ENCODE measurements around the gene AIP. TPM values are rescaled to one million over a fixed set of nuclear protein-coding genes. Genes with fewer than 3 reads are reported as not detected.
"Not testable (repeated sequence)": the region's sequence is repeated elsewhere in the genome, so short reads cannot be mapped to it uniquely, and the experiment has no call there.

The AIP gene
- total RNA-seq, 1 experiment from 2014 or later = 39.8 TPM

- H3K4me1 ChIP-seq = no peaks in the 10 kb centered on the region
- H3K27me3 ChIP-seq = no peaks in the 10 kb centered on the region
- DNase-seq = no peak
- no peaks in the 10 kb centered on the region for H3K36me3 ChIP-seq
- no peaks in the 10 kb centered on the region for H3K9me3 ChIP-seq (replicated peaks)
- no peak overlapping the region for H3K4me3 ChIP-seq
- no peak overlapping the region for H3K27ac ChIP-seq
Measured at GRCh38 chr11:67470337-67471002, 12.4 kb upstream of the AIP start.

GRCh38 chr11:67472882-67473281 lies 9.9 kb upstream of the AIP start:
- H3K27ac ChIP-seq = no peak overlapping the region
- no peak overlapping the region for H3K4me3 ChIP-seq
- H3K9me3 ChIP-seq (replicated peaks) = no peaks in the 10 kb centered on the region
- no peaks in the 10 kb centered on the region for H3K36me3 ChIP-seq
- no peaks in the 10 kb centered on the region for H3K27me3 ChIP-seq
- DNase-seq = no peak
- H3K4me1 ChIP-seq = no peaks in the 10 kb centered on the region

- H3K27me3 ChIP-seq; DNase-seq; H3K36me3 ChIP-seq; H3K4me1 ChIP-seq; H3K4me3 ChIP-seq; H3K27ac ChIP-seq; H3K9me3 ChIP-seq (replicated peaks): not testable (repeated sequence)
Measured at GRCh38 chr11:67476692-67477091, 6.1 kb upstream of the AIP start.

DNA sequence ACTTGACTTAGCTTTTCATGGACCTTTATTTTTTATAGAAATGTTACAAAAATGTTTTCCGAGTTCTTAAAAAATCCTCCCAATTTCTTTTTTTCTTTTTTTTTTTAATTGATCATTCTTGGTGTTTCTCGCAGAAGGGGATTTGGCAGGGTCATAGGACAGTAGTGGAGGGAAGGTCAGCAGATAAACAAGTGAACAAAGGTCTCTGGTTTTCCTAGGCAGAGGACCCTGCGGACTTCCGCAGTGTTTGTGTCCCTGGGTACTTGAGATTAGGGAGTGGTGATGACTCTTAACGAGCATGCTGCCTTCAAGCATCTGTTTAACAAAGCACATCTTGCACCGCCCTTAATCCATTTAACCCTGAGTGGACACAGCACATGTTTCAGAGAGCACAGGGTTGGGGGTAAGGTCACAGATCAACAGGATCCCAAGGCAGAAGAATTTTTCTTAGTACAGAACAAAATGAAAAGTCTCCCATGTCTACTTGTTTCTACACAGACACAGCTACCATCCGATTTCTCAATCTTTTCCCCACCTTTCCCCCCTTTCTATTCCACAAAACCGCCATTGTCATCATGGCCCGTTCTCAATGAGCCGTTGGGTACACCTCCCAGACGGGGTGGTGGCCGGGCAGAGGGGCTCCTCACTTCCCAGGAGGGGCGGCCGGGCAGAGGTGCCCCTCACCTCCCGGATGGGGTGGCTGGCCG lies 5.3 kb upstream of the AIP start:
- H3K36me3 ChIP-seq; H3K4me3 ChIP-seq; H3K9me3 ChIP-seq (replicated peaks); H3K27me3 ChIP-seq; H3K27ac ChIP-seq; DNase-seq; H3K4me1 ChIP-seq: not testable (repeated sequence)

DNA sequence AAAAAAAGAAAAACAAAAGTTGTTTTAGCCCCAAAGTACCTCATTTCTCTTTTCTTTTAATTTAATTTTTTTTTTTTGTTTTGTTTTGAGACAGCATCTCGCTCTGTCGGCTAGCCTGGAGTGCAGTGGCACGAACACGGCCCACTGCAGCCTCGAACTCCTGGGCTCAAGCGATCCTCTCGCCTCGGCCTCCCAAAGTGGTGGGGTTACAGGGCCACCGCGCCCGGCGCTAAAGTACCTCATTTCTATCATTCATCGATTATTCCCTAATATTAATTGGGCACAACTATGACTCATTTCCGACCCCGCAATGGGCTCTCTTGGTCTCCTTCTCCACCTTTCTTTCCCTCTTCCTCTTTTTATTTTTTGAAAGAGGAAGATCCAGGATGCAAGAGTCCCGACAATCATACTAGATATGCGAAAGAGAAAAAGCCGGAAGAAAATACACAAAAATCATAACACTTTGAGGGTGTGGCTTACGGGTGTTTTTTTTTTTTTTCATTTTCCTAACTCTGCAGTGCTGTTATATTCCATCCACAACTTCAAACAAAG lies 475 bp upstream of the AIP start:
- Histone ChIP-seq H3K9me3 (replicated peaks) (no peaks in the 10 kb centered on the region), H3K36me3 (no peaks in the 10 kb centered on the region), H3K4me3 (peak overlapping the region; percentile 56), H3K27ac (no peak overlapping the region; the same call in 1 of the 2 replicates), H3K4me1 (no peaks in the 10 kb centered on the region), H3K27me3 (no peaks in the 10 kb centered on the region)
- no peak for DNase-seq

GRCh38 chr11:67483831-67484665 lies 1.2 kb downstream of the AIP start:
- Histone ChIP-seq H3K36me3 (no peaks in the 10 kb centered on the region), H3K4me3 (no peak overlapping the region), H3K27me3 (no peaks in the 10 kb centered on the region), H3K27ac (no peak overlapping the region), H3K4me1 (no peaks in the 10 kb centered on the region), H3K9me3 (replicated peaks) (no peaks in the 10 kb centered on the region)
- no peak for DNase-seq

GRCh38 chr11:67484847-67485311 lies 2.1 kb downstream of the AIP start:
- Histone ChIP-seq H3K27ac (no peak overlapping the region), H3K4me1 (no peaks in the 10 kb centered on the region), H3K36me3 (no peaks in the 10 kb centered on the region), H3K4me3 (no peak overlapping the region), H3K9me3 (replicated peaks) (no peaks in the 10 kb centered on the region), H3K27me3 (no peaks in the 10 kb centered on the region)
- no peak for DNase-seq

DNA sequence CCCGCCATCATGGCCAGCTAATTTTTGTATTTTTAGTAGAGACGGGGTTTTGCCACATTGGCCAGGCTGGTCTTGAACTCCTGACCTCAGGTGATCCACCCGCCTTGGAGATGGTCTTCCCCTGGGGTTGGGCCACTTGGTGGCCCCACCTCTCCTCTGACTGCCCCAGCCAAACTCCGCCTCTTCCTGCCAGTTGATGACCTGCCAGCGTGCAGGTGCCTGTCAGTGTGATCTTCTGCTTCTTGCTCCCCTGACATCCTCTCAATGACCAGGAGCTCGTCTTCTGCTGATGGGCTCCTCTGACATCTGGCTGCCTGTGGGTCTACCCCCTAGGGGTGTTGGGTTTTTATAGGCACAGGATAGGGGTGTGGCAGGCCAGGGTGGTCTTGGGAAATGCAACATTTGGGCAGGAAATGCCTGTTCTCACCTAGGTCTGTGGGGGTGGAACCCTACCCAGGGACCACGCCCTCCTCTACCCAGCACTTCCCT lies 3.1 kb downstream of the AIP start:
- not testable (repeated sequence) for H3K9me3 ChIP-seq (replicated peaks); H3K27me3 ChIP-seq; DNase-seq; H3K36me3 ChIP-seq; H3K27ac ChIP-seq; H3K4me3 ChIP-seq; H3K4me1 ChIP-seq

- Histone ChIP-seq H3K27ac (no peak overlapping the region), H3K27me3 (no peaks in the 10 kb centered on the region), H3K36me3 (no peaks in the 10 kb centered on the region), H3K9me3 (replicated peaks) (no peaks in the 10 kb centered on the region), H3K4me3 (no peak overlapping the region), H3K4me1 (no peaks in the 10 kb centered on the region)
- no peak for DNase-seq
Measured at GRCh38 chr11:67486481-67487195, 3.8 kb downstream of the AIP start.

DNA sequence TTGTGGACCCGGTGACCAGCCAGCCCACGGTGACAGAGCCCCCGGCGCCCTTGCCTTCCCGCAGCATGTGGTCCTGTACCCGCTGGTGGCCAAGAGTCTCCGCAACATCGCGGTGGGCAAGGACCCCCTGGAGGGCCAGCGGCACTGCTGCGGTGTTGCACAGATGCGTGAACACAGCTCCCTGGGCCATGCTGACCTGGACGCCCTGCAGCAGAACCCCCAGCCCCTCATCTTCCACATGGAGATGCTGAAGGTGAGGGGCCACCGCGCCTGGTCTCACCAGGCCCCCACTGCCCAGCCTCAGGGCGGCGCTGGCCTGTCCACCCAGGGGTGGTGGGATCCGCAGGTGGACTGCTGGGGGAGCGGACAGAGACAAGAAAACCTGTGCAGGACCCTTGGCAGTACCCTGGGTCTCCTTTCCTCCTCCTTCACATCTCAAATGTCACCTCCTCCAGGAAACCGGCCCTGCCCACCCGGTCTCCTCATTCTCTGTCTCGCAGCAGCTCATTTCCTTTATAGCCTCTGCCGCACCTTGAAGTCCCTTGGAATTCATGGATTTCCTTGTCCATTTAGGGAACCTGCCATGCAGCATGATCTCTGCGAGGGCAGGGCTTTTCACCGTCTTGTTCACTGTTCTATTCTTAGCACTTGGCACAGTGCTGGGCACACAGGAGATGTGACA lies 6.5 kb downstream of the AIP start:
- H3K27ac ChIP-seq = no peak overlapping the region
- no peaks in the 10 kb centered on the region for H3K4me1 ChIP-seq
- H3K27me3 ChIP-seq = no peaks in the 10 kb centered on the region
- H3K4me3 ChIP-seq = no peak overlapping the region
- H3K9me3 ChIP-seq (replicated peaks) = no peaks in the 10 kb centered on the region
- no peaks in the 10 kb centered on the region for H3K36me3 ChIP-seq
- DNase-seq = no peak

- Histone ChIP-seq H3K9me3 (replicated peaks) (no peaks in the 10 kb centered on the region), H3K27me3 (no peaks in the 10 kb centered on the region), H3K4me1 (no peaks in the 10 kb centered on the region), H3K4me3 (no peak overlapping the region), H3K36me3 (no peaks in the 10 kb centered on the region), H3K27ac (no peak overlapping the region)
- DNase-seq = no peak
Measured at GRCh38 chr11:67489885-67490726, 7.3 kb downstream of the AIP start.

DNA sequence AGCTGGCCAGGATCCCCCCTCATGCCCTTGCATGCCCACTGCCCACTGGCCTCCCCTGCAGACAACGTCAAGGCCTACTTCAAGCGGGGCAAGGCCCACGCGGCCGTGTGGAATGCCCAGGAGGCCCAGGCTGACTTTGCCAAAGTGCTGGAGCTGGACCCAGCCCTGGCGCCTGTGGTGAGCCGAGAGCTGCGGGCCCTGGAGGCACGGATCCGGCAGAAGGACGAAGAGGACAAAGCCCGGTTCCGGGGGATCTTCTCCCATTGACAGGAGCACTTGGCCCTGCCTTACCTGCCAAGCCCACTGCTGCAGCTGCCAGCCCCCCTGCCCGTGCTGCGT lies 7.9 kb downstream of the AIP start:
- Histone ChIP-seq H3K27me3 (no peaks in the 10 kb centered on the region), H3K9me3 (replicated peaks) (no peaks in the 10 kb centered on the region), H3K4me1 (no peaks in the 10 kb centered on the region), H3K4me3 (no peak overlapping the region), H3K36me3 (no peaks in the 10 kb centered on the region), H3K27ac (no peak overlapping the region)
- DNase-seq = no peak

- no peak overlapping the region for H3K27ac ChIP-seq
- H3K36me3 ChIP-seq = no peaks in the 10 kb centered on the region
Measured at GRCh38 chr11:67491276-67492068, 8.6 kb downstream of the AIP start.

More at GRCh38 chr11:67491276-67492068, 8.6 kb downstream of the AIP start:
- DNase-seq = no peak
- Histone ChIP-seq H3K9me3 (replicated peaks) (no peaks in the 10 kb centered on the region), H3K27me3 (no peaks in the 10 kb centered on the region), H3K4me3 (no peak overlapping the region), H3K4me1 (no peaks in the 10 kb centered on the region)
